AG08395 (cell line): ENCODE measurements around the gene ARL3.
"Not testable (repeated sequence)": the region's sequence is repeated elsewhere in the genome, so short reads cannot be mapped to it uniquely, and the experiment has no call there.

Source experiments
- DNase-seq: peaks from one replicate; pipeline ENCODE4 v3.0.0; 2012; ENCODE audit warnings: mixed read lengths, low spot score

ARL3 gene

DNA sequence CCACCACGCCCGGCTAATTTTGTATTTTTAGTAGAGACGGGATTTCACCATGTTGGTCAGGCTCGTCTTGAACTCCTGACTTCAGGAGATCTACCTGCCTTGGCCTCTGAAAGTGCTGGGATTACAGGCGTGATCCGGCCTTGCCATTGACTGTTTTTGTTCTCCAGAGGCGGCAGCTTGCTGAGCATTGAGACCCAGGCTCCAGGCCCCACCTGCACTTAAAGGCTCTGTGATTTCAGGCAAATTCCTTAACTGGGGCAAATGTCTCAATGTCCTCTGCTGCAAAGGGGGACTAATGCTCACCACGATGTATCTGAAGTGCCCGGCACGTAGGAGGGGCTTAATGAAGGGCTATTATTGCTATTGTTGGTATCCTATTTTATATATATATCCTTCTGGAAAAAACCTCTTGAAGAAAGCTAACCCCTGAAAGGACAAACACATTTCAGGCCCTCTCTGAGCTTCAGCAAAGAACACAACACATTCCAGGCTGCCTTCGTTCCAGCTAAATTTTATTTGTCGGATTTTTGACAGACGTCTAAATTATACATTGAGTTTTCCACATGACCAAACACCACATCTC, 40.9 kb downstream of the ARL3 start:
- DNase-seq, result no peak

DNA sequence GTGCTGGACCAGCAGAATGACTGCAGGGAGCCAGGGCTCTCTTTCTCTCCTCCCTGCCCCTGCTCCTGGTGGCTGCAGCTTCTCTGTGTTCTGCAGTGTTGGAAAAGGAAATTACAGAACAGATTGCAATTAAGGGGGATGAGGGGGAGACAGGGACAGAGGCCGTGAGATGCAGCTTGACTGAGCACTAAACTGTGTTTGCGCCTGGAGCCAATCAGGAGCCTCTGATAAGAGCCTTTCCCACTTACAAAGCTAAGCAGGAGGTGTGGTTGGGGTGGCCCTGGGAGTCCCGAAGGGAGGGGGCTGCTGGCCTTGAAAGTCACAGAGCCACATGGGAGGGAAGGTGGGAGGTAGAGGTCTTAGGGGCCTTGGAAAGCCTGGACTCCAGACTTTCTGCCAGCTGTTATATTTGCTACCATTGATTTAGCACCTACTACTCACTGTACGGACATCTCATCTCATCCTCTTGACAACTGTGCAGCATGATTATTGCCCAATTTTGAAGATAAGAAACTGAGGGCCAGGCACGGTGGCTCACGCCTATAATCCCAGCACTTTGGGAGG, 43.2 kb downstream of the ARL3 start:
- DNase-seq, result no peak

DNA sequence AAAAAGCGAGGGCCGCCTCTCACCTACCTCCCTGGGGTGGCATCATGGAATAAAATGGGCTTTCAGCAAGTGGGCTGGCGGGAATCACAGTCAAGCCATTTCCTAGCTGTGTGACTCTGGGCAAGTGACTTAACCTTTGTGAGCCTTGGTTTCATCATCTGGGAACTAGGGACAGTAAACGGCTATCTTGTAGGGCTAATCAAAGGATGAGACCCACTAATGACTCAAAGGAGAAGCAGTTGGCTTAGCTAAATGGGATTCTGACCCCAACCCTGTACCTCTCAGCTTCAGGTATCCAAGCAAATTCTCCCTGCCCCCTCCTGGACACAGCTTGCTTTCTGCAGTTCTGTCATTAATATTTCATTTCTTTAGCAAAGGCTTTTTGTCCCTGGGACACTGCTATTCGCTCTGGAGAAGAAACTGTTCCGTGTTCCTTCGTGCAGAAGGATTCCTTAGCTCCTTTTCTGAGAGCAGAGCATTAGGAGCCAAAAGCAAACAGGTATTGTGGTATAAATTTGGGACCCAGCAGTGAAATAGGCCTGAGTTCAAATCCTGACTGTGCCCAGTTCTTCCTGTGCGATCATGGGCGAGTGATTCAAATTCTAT, 44.0 kb downstream of the ARL3 start:
- no peak for DNase-seq

DNA sequence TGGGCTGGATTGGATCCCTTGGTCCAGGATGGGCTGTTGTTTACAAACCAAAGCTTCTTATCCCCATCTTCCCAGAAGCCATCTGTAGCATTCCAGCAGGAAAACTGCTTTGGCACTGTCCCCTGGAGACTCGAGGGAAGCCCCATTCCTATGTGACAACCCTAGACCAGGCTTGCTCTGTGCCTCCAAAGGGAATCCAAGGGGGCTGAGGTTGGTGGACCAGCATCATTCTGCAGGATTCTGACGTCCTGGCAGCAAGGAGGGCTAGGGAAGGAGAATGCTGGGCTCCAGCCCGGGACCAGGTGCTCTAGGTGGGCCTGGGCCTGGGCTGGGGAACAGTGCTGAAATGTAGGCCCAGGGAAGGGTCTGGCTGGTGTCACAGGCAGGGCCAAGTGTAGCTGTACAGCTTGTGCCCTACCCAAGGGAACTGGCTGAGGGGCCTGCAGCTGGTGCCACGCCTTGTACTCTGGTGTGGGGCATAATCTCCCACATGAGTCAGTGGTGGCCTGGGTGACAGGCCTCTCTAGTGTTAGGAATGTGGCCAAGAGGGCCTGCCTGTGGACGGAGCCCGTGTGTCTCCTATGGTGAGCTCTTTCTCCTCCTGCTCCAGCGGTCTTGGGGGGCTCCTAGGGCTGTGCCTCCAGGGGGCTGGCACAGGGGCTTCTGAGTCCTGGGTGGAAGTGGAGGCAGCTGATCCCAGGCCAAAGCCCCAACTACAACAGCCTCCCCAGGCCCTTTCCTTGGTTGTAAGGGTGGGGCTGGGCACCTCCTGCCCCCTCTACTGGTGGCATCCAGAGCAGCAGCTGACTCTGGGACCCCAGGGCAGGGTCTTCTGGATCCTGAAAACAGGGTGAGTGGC, 44.8 kb downstream of the ARL3 start:
- peak; percentile 86 for DNase-seq

DNA sequence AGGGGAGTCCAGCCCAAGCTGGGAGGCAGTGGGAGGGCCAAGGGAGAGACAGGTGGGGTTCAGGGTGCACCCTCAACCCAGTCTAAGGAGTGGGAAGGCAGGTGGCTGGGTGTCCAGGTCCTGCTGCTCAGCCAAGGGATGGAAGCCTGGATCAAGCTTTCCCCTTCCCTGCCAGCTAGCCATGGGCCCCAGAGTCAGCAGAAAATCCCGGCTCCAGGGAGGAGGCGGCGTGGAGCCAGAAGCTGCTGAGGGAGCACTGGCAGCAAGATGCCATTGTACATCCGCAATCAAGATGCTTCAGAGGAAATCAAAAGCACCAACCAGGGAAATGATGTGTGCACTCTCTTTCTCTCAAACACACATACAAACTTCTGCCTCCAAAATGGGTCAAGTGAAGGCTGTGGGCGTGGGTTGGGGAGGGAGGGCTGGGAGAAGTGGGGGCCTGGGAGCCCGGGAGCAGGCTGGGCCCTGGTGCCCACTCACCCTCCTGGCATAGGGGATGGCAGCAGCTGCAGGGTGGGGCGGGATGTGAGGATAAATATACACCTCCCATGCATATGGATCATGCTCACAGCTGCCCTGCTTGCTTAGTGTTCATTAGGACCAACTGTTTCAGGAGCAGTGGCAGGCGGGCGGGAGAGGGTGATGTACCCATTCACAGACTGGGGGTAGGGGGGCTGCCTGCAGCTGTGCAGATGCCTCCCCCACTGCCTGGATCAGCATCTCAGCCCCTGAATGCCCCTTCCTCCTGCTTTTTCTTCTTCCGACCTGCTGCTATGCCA, 45.7 kb downstream of the ARL3 start:
- no peak for DNase-seq

- DNase-seq, result not testable (repeated sequence)
These were observed 46.8 kb downstream of the ARL3 start for GRCh38 chr10:102667411-102667810.

GRCh38 chr10:102665904-102666509, 48.2 kb downstream of the ARL3 start:
- DNase-seq, result no peak

DNA sequence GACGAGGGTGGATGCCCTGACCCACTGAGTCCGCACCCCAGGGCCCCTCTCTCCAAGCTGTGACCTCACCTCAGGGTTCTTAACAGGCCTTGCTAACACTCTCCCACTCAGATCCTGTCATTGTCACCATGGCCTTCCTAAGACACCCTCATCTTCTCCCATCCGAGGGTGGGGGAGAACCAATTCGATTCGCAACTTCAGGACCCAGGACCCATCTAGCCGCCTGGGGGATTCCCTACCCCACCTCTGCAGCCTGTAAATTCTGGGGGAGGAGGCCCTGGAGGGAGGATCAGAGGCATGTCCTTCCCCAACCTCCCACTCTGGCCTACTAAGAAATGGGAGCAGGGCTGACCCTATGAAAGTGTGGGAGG, 52.6 kb downstream of the ARL3 start:
- no peak for DNase-seq

DNA sequence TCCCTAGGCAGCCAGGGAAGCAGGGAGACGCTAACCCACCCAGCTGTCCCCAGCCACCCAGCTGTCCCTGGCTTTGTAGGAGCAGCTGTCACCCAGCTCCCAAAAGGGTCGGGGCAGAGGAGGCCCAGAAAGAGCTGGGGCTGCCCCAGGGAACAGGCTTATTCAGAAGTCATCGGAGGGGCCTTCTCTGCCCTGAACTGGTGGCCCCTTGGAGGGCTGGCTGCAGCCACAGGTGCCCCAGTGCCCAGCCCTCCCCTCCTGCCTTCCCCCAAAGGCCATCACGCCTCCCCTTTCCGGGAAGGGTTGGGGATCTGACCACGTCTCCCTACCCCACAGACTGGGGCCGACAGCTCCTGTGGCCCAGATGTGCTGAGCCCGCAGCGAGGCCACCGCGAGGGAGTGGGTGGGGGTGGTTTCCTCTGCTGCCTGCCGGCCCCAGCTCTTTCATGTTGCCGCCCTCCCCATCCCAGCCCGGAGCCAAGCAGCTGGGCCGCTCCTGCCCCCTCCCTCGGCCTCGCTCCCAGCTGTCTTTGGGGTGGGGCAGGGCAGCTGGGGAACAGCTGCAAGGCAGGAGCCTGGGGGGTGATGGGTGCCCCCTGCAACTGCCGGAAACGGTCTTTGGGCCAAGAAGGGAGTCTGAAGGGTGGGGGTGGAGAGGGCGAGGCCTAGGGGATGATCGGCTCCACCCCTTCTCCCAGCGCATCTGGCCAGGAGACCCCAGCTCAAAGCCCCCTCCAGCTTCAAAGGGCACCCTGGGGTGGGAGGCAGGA, 53.1 kb downstream of the ARL3 start:
- peak; percentile 69 for DNase-seq

- DNase-seq, result no peak
These were observed 55.4 kb downstream of the ARL3 start for GRCh38 chr10:102658802-102659201.

- DNase-seq, result no peak
These were observed 56.0 kb downstream of the ARL3 start for GRCh38 chr10:102657984-102658724.

- DNase-seq, result no peak
These were observed 56.7 kb downstream of the ARL3 start for GRCh38 chr10:102657451-102657850.

- no peak for DNase-seq
These were observed 57.3 kb downstream of the ARL3 start for GRCh38 chr10:102656791-102657371.

DNA sequence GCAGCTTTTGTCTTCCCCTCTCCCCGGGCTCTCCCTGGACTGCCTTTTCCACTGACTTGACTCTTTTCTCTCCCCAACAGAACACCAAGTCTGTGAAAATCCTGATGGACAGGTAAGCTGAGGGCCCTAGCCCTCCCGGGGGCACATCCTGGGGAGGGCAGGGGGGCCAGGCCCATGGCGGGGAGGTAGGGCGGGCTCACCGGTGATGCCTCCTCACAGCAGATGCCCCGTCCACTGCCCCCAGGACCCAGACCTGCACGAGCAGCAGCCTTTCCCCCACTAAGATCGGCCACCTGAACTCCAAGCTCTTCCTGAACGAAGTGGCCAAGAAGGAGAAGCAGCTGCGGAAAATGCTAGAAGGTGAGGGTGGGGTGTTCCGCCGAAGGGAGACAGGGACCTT, 58.2 kb downstream of the ARL3 start:
- no peak for DNase-seq

GRCh38 chr10:102654969-102655368, 59.2 kb downstream of the ARL3 start:
- no peak for DNase-seq

GRCh38 chr10:102654566-102654965, 59.6 kb downstream of the ARL3 start:
- no peak for DNase-seq

GRCh38 chr10:102653060-102653459, 61.1 kb downstream of the ARL3 start:
- DNase-seq, result no peak

DNA sequence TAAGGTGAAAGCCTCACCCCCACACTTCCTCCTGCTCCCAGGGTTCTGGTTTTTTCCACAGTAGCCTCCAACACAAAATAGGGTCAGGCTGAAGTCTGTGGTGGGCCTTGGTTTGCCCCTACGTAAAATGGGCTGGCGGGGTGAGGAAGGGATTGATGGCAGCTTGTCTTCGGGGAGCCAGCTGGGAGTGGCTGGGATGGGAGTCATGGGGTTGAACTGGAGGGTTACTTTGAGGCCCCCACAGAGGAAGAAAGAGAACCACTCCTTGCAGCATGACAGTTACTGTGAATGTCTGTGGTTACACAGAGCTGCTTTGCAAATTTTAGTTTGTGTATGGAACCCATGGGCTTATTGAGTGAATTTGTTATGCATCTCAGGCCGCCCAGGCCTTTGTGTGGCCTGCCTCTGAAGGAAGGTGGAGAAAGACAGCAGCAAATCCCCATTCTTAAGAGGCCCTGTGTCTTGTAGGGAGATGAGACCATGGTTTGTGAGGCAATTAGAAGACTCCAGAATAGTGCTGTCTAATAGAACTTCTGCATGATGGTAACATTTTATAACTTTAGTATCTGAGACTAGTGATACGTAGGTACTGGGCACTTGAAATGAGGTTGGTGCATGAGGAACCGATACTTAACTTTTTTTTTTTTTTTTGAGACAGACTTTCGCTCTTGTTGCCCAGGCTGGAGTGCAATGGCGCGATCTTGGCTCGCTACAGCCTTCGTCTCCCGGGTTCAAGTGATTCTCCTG, 61.9 kb downstream of the ARL3 start:
- no peak for DNase-seq
